Caco-2 (cell line): ENCODE results near the gene ACER1. TPM values are rescaled to one million over a fixed set of nuclear protein-coding genes. Genes with fewer than 3 reads are reported as not detected.

Source experiments
- BruUV-seq: library from RNA; stranded (reverse); fragments of 400-500 nt; replicated peaks from 2 replicates; lab custom pipeline; 2021; lab: Mats Ljungman, UMichigan
- CTCF ChIA-PET: fragments of 300-600 bp; sonication (Branson Sonifier 250); formaldehyde crosslinking; loops from one replicate; lab custom pipeline; 2022; ENCODE audit warnings: antibody characterized with exemption; lab: Charles Lee
- POLR2A ChIA-PET: fragments of 300-600 bp; sonication (Branson Sonifier 250); formaldehyde crosslinking; loops from one replicate; lab custom pipeline; 2022; ENCODE audit warnings: antibody characterized with exemption; lab: Charles Lee
- DNase-seq, 2 experiments: peaks; one replicate each; pipeline versions ENCODE4 v3.0.0 to v3.0.0-alpha.2; 2020 to 2022
- H3K27me3 ChIP-seq: replicated peaks from 2 replicates; pipeline ENCODE4 v1.6.0; 2011; ENCODE audit warnings: low read length; ENCODE audit not compliant: control insufficient read depth, insufficient read depth
- H3K36me3 ChIP-seq: 2 replicates; pipeline ENCODE4 v1.5.1; 2011; ENCODE audit warnings: low read length; ENCODE audit not compliant: control insufficient read depth, insufficient read depth
- H3K4me1 ChIP-seq: fragments of 250-450 bp; sonication (Bioruptor Pico); 2 replicates; pipeline ENCODE4 v1.5.1; 2020; ENCODE audit warnings: mild to moderate bottlenecking
- H3K4me3 ChIP-seq: 2 replicates; pipeline ENCODE4 v1.5.1; 2011; ENCODE audit warnings: low read depth, mild to moderate bottlenecking, control low read depth, low read length
- H3K9me3 ChIP-seq: fragments of 250-450 bp; sonication (Bioruptor Pico); 2 replicates; pipeline ENCODE4 v1.5.1; 2020; ENCODE audit warnings: mild to moderate bottlenecking, moderate library complexity
- H3K27ac Mint-ChIP-seq: one replicate; pipeline ENCODE4 v1.8.0; 2022; ENCODE audit warnings: mixed read lengths; ENCODE audit not compliant: unreplicated experiment
- H3K27me3 Mint-ChIP-seq: one replicate; pipeline ENCODE4 v1.8.0; 2022; ENCODE audit warnings: mixed read lengths; ENCODE audit not compliant: insufficient read depth, unreplicated experiment
- H3K36me3 Mint-ChIP-seq: one replicate; pipeline ENCODE4 v1.8.0; 2022; ENCODE audit warnings: mild to moderate bottlenecking, mixed read lengths; ENCODE audit not compliant: insufficient read depth, unreplicated experiment
- H3K4me1 Mint-ChIP-seq: one replicate; pipeline ENCODE4 v1.8.0; 2022; ENCODE audit warnings: low read depth, mixed read lengths; ENCODE audit not compliant: unreplicated experiment
- H3K4me3 Mint-ChIP-seq: one replicate; pipeline ENCODE4 v1.8.0; 2022; ENCODE audit warnings: mild to moderate bottlenecking, moderate library complexity, mixed read lengths; ENCODE audit not compliant: unreplicated experiment
- H3K9me3 Mint-ChIP-seq: one replicate; pipeline ENCODE4 v1.8.0; 2022; ENCODE audit warnings: mixed read lengths; ENCODE audit not compliant: unreplicated experiment
- intact Hi-C: fragments of 100-400 bp; cut with micrococcal nuclease; formaldehyde crosslinking; loops from one replicate; pipeline ENCODE4 v1.10.0; 2022; ENCODE audit not compliant: unreplicated experiment
- total RNA-seq: library from RNA; stranded (reverse); gene quantifications from 2 replicates; pipeline ENCODE4 v1.2.3, GENCODE V29; 2022
- TF ChIP-seq, protein P1 (sequence below), 2 experiments: fragments of 200-600 bp in 1 of 2; IDR thresholded peaks; 1 replicate in 1 of 2; 2 replicates in 1 of 2; pipeline versions ENCODE4 v1.5.1 to v1.8.0; 2011 to 2022; ENCODE audit warnings: antibody characterized with exemption in 1 of 2, control low read depth in 1 of 2, inconsistent platforms in 1 of 2, low read depth in 1 of 2, low read length in 1 of 2, mild to moderate bottlenecking in 1 of 2, moderate library complexity in 1 of 2; ENCODE audit not compliant: insufficient read depth in 1 of 2, severe bottlenecking in 1 of 2, unreplicated experiment in 1 of 2

Gene ACER1
- total RNA-seq, 1 experiment from 2014 or later: not detected

DNA sequence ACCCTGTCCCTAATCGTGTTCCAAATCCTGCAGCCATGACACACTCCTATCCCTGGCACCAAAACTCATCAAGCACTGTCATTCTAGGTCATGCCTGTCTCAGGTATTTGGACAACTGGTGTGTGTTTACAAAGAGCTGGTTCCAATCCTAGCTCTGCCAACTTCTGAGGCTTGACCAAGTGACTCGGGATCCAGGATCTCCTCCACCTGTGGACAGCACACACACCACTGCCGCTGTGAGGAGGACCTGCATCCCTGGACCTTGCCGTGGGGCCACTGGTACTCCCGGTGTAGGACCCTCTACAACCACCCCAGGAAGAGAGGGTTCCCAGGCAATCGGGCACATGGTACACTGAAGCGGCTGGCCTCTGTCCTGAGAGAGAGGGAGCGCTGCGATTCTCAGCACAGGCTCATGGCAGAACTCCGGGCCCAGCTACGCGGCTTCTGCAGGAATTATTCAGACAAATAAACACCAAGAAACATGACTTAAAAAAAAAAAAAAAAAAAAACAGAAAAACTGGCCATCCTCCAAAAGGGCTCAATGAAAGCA, 74.0 kb downstream of the ACER1 start:
- no peaks in the 10 kb centered on the region for H3K27me3 ChIP-seq
- no TSS peak for BruUV-seq
- H3K36me3 ChIP-seq: no peaks in the 10 kb centered on the region
- CTCF ChIA-PET: no interaction called here
- Mint-ChIP-seq H3K27me3 (no peaks in the 10 kb centered on the region), H3K9me3 (no peaks in the 10 kb centered on the region), H3K36me3 (peaks cover 76% of the 10 kb centered on the region), H3K4me1 (no peaks in the 10 kb centered on the region), H3K4me3 (no peak overlapping the region), H3K27ac (no peak overlapping the region)
- H3K4me3 ChIP-seq: no peak overlapping the region
- intact Hi-C loops: no loop called here
- DNase-seq: no peak
- TF ChIP-seq, protein P1, sequence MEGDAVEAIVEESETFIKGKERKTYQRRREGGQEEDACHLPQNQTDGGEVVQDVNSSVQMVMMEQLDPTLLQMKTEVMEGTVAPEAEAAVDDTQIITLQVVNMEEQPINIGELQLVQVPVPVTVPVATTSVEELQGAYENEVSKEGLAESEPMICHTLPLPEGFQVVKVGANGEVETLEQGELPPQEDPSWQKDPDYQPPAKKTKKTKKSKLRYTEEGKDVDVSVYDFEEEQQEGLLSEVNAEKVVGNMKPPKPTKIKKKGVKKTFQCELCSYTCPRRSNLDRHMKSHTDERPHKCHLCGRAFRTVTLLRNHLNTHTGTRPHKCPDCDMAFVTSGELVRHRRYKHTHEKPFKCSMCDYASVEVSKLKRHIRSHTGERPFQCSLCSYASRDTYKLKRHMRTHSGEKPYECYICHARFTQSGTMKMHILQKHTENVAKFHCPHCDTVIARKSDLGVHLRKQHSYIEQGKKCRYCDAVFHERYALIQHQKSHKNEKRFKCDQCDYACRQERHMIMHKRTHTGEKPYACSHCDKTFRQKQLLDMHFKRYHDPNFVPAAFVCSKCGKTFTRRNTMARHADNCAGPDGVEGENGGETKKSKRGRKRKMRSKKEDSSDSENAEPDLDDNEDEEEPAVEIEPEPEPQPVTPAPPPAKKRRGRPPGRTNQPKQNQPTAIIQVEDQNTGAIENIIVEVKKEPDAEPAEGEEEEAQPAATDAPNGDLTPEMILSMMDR (IDR thresholded peaks at IDR 0.05; ENCODE audit: insufficient read depth in 1 of 2, low read depth in 1 of 2, low read length in 1 of 2, severe bottlenecking in 1 of 2, unreplicated experiment in 1 of 2): no peak
- POLR2A ChIA-PET: no interaction called here
- H3K9me3 ChIP-seq: no peaks in the 10 kb centered on the region
- H3K4me1 ChIP-seq: no peaks in the 10 kb centered on the region

DNA sequence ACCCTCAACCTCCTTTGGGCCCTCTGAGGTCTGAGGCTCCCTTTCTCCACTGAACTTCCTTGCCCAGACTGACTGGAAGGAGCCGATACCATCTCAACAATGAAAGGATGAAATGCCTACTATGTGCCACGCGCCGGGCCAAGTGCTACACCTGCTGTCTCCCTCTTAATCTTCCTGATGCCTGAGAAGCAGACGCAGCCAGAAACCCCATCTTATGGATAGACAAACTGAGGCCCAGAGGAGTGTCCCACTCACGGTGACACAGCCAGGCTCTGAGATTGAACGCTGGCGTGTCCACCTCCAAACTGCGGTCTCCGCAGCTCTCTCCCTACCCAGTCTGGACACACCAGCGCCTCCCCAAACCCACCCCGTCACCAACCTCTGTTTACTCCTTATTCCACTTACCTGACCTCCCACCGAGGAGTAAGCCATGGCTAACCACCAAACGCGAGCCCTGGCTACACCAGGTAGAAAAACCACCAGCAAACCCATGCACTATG, 74.5 kb downstream of the ACER1 start:
- Mint-ChIP-seq H3K27me3 (no peaks in the 10 kb centered on the region), H3K4me1 (no peaks in the 10 kb centered on the region), H3K27ac (no peak overlapping the region), H3K9me3 (no peaks in the 10 kb centered on the region), H3K4me3 (no peak overlapping the region), H3K36me3 (peaks cover 73% of the 10 kb centered on the region)
- Histone ChIP-seq H3K4me1 (no peaks in the 10 kb centered on the region), H3K9me3 (no peaks in the 10 kb centered on the region), H3K27me3 (no peaks in the 10 kb centered on the region), H3K36me3 (no peaks in the 10 kb centered on the region), H3K4me3 (no peak overlapping the region)
- POLR2A ChIA-PET: no interaction called here
- CTCF ChIA-PET: no interaction called here
- no TSS peak for BruUV-seq
- DNase-seq: no peak
- intact Hi-C loops: no loop called here
- TF ChIP-seq, protein P1 (IDR thresholded peaks at IDR 0.05; ENCODE audit: insufficient read depth in 1 of 2, low read depth in 1 of 2, low read length in 1 of 2, severe bottlenecking in 1 of 2, unreplicated experiment in 1 of 2): no peak

Other genes with a start within 250 kb of the ACER1 start
- gene RFX2, start 223.1 kb downstream of the ACER1 start, total RNA-seq: 9.3 and 10.2 TPM in 2 replicates
- gene ACSBG2, start 197.9 kb downstream of the ACER1 start, total RNA-seq: not detected in 2 replicates
- gene MLLT1, start 53.6 kb downstream of the ACER1 start, total RNA-seq: 60.0 and 63.2 TPM in 2 replicates
- gene CLPP, start 27.9 kb upstream of the ACER1 start, total RNA-seq: 86.8 and 93.5 TPM in 2 replicates
- gene ALKBH7, start 39.2 kb upstream of the ACER1 start, total RNA-seq: 55.5 and 70.0 TPM in 2 replicates
- gene PSPN, start 42.3 kb upstream of the ACER1 start, total RNA-seq: 2.9 and 3.4 TPM in 2 replicates
- gene GTF2F1, start 59.6 kb upstream of the ACER1 start, total RNA-seq: 66.6 and 77.4 TPM in 2 replicates
- 589 and 610 TPM in 2 replicates for gene KHSRP, start 91.2 kb upstream of the ACER1 start, total RNA-seq
- 0.23 TPM in 1 of 2 replicates, not detected in the other for gene SLC25A41, start 100.2 kb upstream of the ACER1 start, total RNA-seq
- gene SLC25A23, start 126.2 kb upstream of the ACER1 start, total RNA-seq: 70.5 and 73.5 TPM in 2 replicates
- 53.9 and 54.5 TPM in 2 replicates for gene CRB3, start 130.7 kb upstream of the ACER1 start, total RNA-seq
- gene DENND1C, start 148.2 kb upstream of the ACER1 start, total RNA-seq: 3.5 and 4.4 TPM in 2 replicates
- gene TUBB4A, start 168.7 kb upstream of the ACER1 start, total RNA-seq: 3.8 and 6.0 TPM in 2 replicates
- 0.77 and 1.3 TPM in 2 replicates for gene TNFSF9, start 197.4 kb upstream of the ACER1 start, total RNA-seq